NCI-H2107 treated with DMSO at 0.1 percent for 48 hours (cell line): Measurements from ENCODE around the gene CNPY2.
"Not testable (repeated sequence)": the region's sequence is repeated elsewhere in the genome, so short reads cannot be mapped to it uniquely, and the experiment has no call there.

Experiments used
- DNase-seq: peaks from one replicate; lab custom pipeline; 2025; ENCODE audit not compliant: unreplicated experiment; lab: John Stamatoyannopoulos, UW

The CNPY2 gene

DNA sequence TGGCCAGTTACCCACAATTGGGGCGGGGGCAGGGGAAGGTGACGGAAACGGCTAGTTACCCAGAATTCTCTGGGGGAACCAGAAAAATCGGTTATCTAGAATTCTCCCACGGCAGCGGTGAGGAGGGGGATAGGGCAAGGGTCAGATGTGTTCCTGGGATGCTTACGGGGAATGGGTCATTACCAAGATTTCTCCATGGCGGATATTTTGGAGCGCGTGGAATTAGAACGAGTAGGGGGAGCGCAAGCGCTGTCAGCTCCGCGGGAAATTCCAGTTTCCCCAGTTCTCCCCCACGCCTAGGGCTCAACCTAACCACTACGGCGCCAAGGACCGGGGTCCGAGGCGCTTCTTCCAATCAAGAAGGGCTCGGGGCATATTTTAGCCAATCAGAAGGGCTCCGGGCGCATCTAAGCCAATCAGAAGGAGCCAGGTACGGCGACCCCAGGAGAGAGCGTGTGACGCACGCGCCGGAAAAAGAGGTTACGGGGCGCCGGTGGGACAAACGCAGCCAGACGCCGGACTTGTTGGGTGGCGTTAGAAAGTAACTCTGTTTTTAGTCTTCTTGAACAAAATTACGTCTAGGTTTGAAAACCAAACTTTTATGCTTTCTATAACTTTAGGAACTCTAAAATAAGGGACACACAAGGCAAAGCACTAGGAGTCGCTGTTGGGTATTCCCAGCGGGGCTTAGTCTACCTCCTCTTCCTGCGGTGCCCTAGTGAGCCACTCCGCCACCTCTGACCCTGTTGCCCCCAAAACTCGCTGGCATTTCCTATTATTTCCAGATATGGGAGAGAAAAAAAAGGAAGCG is 18.1 kb upstream of the CNPY2 start, which contains the start of gene PAN2:
TSS of gene PAN2 (minus strand) at position 322 of the 811 bp plus-strand sequence. CDS start 906 bp downstream, outside the sequence.
- DNase-seq: peak; percentile 94

DNA sequence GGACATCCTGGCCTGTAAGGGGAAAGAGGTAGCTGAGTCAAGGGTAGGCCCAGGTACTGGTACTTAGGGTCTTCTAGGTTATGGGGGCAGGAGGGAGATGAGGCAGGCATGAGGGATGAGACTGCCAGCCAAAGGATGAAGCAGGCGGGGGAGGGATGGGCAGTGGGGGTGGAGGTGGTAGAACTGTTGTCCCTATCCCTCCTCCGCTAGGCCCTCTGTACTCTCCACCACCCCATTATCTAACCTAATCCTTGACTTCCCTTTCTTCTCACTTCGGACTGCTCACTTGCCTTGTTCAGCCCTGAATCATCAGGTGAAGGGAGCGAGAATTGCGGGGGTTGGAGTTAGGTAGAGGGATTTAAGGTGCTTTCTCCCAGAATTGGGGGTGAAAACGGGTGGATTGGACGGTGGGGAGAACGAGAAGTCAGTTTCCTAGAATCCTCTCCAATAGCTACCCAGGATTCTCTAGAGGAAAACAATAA is 17.4 kb upstream of the CNPY2 start:
- no peak for DNase-seq

DNA sequence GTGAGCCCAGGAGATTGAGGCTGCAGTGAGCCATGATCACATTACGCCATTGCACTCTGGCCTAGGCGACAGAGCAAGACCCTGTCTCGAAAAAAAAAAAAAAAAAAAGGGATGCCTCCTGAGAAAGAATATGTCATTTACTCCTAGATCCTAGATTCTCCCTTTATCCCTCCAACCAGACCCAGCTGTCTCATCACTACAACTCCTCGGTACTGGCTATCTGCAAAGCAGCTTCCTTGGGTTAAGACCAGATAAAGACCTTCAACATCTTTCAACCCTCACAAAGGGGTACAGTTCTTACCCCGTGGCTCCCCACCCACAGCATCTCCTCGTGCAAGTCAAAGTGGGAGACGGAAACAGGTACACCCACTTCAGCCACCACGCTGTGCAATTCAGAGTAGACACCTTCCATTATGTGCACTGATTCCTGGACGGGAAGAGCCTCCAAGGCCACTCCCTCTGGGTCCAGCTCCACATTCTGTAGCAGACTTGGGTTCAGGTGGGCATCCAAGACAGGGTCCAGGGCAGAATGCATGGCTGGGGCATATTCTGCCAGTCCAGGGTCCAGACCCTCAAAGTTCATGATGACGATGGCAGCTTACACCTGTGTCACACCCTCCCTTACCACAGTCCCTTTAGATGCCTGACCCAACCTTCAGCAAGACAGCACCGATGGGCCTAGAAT is 16.9 kb upstream of the CNPY2 start:
- no peak for DNase-seq

DNA sequence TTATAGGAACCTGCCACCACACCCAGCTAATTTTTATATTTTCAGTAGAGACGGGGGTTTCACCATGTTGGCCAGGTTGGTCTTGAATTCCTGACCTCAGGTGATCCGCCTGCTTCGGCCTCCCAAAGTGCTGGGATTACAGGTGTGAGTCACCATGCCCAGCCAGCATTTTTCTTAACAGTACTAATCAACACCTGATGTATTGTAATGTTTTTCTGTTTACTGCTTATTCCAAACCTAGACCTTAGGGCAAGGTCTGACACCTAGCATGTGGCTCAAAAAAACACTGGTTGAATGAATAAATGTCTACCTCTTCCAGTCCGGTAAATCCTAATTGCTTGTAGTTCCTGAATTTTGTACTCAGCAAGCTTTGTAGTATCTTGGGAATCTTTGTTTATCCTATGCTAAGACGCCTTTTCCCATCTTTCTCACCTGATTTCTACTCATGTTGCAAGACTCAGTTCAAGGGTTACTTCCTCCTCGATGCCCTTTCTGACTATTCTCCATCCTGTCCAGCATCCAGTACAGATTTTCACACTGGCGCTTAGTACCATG is 15.2 kb upstream of the CNPY2 start:
- DNase-seq: no peak

GRCh38 chr12:56326533-56326932 is 10.7 kb upstream of the CNPY2 start:
- no peak for DNase-seq

- no peak for DNase-seq
These were observed 10.3 kb upstream of the CNPY2 start for GRCh38 chr12:56326126-56326525.

GRCh38 chr12:56324206-56324605 is 8.4 kb upstream of the CNPY2 start:
- no peak for DNase-seq

- not testable (repeated sequence) for DNase-seq
These were observed 5.8 kb upstream of the CNPY2 start for GRCh38 chr12:56321610-56322009.

DNA sequence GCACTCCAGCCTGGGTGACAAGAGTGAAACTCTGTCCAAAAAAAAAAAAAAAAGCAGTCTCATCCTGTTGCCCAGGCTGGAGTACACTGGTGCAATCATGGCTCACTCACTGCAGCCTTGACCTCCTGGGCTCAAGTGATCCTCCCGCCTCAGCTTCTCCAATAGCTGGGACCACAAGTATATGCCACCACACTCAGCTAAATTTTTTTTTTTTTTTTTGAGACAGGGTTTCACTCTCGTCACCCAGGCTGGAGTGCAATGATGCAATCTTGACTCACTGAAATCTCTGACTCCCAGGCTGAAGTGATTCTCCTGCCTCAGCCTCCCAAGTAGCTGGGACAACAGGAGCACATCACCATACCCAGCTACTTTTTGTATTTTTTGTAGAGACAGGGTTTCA is 5.2 kb upstream of the CNPY2 start:
- DNase-seq: no peak

DNA sequence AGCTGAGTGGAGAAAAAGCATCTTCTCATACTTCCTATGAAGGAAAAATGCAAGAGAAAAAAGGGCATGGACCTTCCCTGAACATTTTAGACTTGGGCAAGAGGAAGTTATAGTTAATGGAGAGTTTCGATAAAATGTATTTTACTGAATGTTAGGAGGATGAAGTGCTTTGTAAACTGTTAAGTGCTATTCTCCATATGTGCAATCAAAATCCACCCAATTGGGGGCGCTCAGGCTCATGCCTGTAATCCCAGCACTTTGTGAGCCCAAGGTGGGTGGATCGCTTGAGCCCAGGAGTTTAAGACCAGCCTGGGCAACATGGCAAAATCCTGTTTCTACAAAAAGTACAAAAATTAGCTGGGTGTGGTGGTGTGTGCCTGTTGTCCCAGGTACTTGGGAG is 1.9 kb upstream of the CNPY2 start:
- no peak for DNase-seq

GRCh38 chr12:56315249-56315621 is 553 bp downstream of the CNPY2 start:
- no peak for DNase-seq

DNA sequence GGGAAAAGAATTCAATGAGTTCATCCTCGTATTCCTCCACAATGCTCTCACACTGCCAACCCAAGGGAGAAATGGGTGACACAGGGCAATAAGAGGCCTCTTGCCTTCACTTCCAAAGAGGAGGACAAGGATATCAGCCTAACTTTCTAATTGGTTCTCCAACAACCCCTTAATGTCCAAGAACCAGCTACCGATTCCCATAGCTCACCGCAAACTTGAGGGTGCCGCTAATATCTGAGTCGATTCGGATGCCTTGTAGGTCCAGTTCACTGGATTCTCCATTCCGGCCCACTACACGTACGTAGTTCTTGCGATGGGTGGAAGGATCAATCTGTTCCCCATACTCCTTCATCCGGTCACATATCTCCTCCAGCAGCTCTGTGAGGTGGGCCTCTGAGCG is 4.8 kb downstream of the CNPY2 start:
- no peak for DNase-seq

- no peak for DNase-seq
These were observed 7.1 kb downstream of the CNPY2 start for GRCh38 chr12:56308714-56309113.

- DNase-seq: no peak
These were observed 8.4 kb downstream of the CNPY2 start for GRCh38 chr12:56307221-56307965.

GRCh38 chr12:56304872-56305590 is 10.8 kb downstream of the CNPY2 start:
- no peak for DNase-seq

DNA sequence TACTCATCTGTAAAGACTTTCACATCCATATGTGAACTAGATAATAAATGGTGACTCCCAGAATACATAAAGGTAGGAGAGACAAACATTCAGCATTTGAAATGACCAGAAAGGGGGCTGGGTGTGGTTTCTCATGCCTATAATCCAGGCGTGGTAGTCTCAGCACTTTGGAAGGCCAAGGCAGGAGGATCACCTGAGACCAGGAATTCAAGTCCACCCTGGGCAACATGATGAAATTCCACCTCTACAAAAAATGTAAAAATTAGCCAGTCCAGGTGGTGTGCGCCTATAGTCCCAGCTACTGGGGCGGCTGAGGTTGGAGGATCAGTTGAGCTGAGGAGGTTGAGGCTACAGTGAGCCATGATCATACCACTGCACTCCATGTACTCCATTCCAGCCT is 11.5 kb downstream of the CNPY2 start:
- no peak for DNase-seq

DNA sequence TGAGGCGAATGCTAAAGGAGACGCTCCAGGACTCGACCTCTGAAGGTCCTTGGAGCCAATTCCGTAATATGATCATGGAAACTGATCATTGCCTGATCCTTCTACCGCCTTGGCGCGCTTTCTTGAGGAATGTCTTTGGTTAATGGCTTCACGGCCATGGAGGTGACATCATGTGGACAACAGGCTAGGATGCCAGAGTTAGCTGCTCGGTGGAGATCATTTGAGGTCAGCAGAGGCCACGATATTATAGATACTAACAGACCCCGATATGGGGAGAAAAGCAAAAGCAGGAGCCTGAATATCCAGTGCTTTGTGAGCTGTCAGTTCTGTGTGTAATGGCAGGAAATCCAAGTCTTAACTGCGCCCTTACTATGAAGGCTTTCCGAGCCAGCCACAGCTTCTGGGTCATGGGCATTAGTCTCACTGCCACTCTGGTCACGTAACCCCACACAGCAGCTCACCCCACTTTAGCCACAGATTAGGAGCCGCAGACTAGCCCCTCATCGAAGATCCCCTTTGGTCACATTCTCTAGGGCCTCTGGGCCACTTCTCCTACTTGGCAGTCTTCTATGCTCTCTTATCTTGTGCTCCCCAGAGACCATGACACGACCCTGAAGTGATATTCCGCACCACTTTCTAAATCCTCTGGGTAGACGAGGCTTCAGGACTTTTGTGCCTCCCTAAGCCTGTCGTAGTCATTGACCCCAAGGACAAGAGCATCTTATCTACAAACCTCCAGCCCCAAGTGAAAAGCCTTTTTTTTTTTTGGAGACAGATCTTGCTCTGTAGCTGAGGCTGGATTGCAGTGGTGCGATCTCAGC is 14.9 kb downstream of the CNPY2 start:
- DNase-seq: no peak

GRCh38 chr12:56299853-56300643 is 15.7 kb downstream of the CNPY2 start, which contains the start of gene CS:
Gene CS (minus strand): TSS chr12:56300330. CDS start chr12:56300201, 129 bp downstream.
- DNase-seq: peak; percentile 89

- no peak for DNase-seq
These were observed 16.4 kb downstream of the CNPY2 start for GRCh38 chr12:56299308-56299852.
